Natural killer cell treated with Interleukin-12 subunit alpha and Interleukin-12 subunit beta and Interleukin-15 and Interleukin-18, amount 100 ng/mL, for 72 hours (primary cell): ENCODE data around the gene MGAT5B. TPM values are rescaled to one million over a fixed set of nuclear protein-coding genes. Genes with fewer than 3 reads are reported as not detected.
A peak's percentile ranks its signal among the peaks of the same experiment; 100 is the strongest.

Source experiments
- ATAC-seq, 2 donors: fragments of 150-1000 bp; cut with Tn5 transposase in 1 of 2; sonication (Bioruptor Pico), chemical (Tn5 transposase) in 1 of 2; 2 replicates each; pipeline ENCODE4 v1.10.0; 2021
- DNase-seq: peaks from one replicate; pipeline ENCODE4 v3.0.0; 2022; ENCODE audit warnings: low spot score
- H3K27ac Mint-ChIP-seq, 2 donors: 1 replicate in 1 of 2; 2 replicates in 1 of 2; pipeline ENCODE4 v1.8.0; 2022; ENCODE audit warnings: mixed read lengths in 2 of 2, mild to moderate bottlenecking in 1 of 2, moderate library complexity in 1 of 2
- H3K27me3 Mint-ChIP-seq, 2 donors: 1 replicate in 1 of 2; 2 replicates in 1 of 2; pipeline ENCODE4 v1.8.0; 2022; ENCODE audit warnings: mixed read lengths in 2 of 2
- H3K36me3 Mint-ChIP-seq: one replicate; pipeline ENCODE4 v1.8.0; 2022; ENCODE audit warnings: mixed read lengths
- H3K4me1 Mint-ChIP-seq, 2 donors: 1 replicate in 1 of 2; 2 replicates in 1 of 2; pipeline ENCODE4 v1.8.0; 2022; ENCODE audit warnings: low read depth in 2 of 2, mixed read lengths in 2 of 2, mild to moderate bottlenecking in 1 of 2
- H3K4me3 Mint-ChIP-seq: one replicate; pipeline ENCODE4 v1.8.0; 2022; ENCODE audit warnings: mixed read lengths
- H3K9me3 Mint-ChIP-seq: 2 replicates; pipeline ENCODE4 v1.8.0; 2022; ENCODE audit warnings: mixed read lengths
- total RNA-seq, 2 donors: library from RNA; stranded (reverse); gene quantifications; one replicate each; pipeline ENCODE4 v1.2.3, GENCODE V29; 2022

The MGAT5B gene
- total RNA-seq, 2 donors from 2014 or later: 0.59 TPM; not detected in 1

GRCh38 chr17:76923491-76923890, 55.3 kb downstream of the MGAT5B start:
- no peak overlapping the region for H3K27ac Mint-ChIP-seq
- no peak for ATAC-seq
- H3K4me3 Mint-ChIP-seq: no peak overlapping the region
- no peaks in the 10 kb centered on the region for H3K36me3 Mint-ChIP-seq
- no peaks in the 10 kb centered on the region for H3K4me1 Mint-ChIP-seq
- H3K9me3 Mint-ChIP-seq: no peaks in the 10 kb centered on the region
- peaks cover 0 to 16% of the 10 kb centered on the region in 2 donors for H3K27me3 Mint-ChIP-seq
- DNase-seq: no peak

- Mint-ChIP-seq H3K4me1 (no peaks in the 10 kb centered on the region), H3K9me3 (no peaks in the 10 kb centered on the region), H3K4me3 (no peak overlapping the region), H3K27ac (no peak overlapping the region), H3K27me3 (peaks cover 0 to 16% of the 10 kb centered on the region in 2 donors), H3K36me3 (no peaks in the 10 kb centered on the region)
- no peak for ATAC-seq
- no peak for DNase-seq
Measured at GRCh38 chr17:76924345-76925342, 56.4 kb downstream of the MGAT5B start.

GRCh38 chr17:76925441-76925891, 57.3 kb downstream of the MGAT5B start:
- no peak overlapping the region for H3K4me3 Mint-ChIP-seq
- no peak overlapping the region for H3K27ac Mint-ChIP-seq
- DNase-seq (no peak), ATAC-seq (no peak)
- no peaks in the 10 kb centered on the region for H3K9me3 Mint-ChIP-seq
- H3K27me3 Mint-ChIP-seq: peaks cover 0 to 14% of the 10 kb centered on the region in 2 donors
- no peaks in the 10 kb centered on the region for H3K4me1 Mint-ChIP-seq
- H3K36me3 Mint-ChIP-seq: no peaks in the 10 kb centered on the region

GRCh38 chr17:76926237-76926866, 58.1 kb downstream of the MGAT5B start:
- ATAC-seq (no peak), DNase-seq (no peak)
- Mint-ChIP-seq H3K27ac (no peak overlapping the region), H3K4me3 (no peak overlapping the region), H3K4me1 (no peaks in the 10 kb centered on the region), H3K9me3 (no peaks in the 10 kb centered on the region), H3K36me3 (no peaks in the 10 kb centered on the region), H3K27me3 (peaks cover 0 to 9% of the 10 kb centered on the region in 2 donors)

- Mint-ChIP-seq H3K36me3 (no peaks in the 10 kb centered on the region), H3K4me1 (no peaks in the 10 kb centered on the region), H3K27me3 (peaks cover 0 to 9% of the 10 kb centered on the region in 2 donors), H3K9me3 (no peaks in the 10 kb centered on the region), H3K4me3 (no peak overlapping the region), H3K27ac (no peak overlapping the region)
- no peak for DNase-seq
- ATAC-seq: no peak
Measured at GRCh38 chr17:76927577-76927976, 59.4 kb downstream of the MGAT5B start.

- DNase-seq (no peak), ATAC-seq (no peak)
- Mint-ChIP-seq H3K27ac (no peak overlapping the region), H3K9me3 (no peaks in the 10 kb centered on the region), H3K4me1 (no peaks in the 10 kb centered on the region), H3K27me3 (peaks cover 0 to 9% of the 10 kb centered on the region in 2 donors), H3K4me3 (no peak overlapping the region), H3K36me3 (no peaks in the 10 kb centered on the region)
Measured at GRCh38 chr17:76927982-76928381, 59.8 kb downstream of the MGAT5B start.

- Mint-ChIP-seq H3K4me3 (no peak overlapping the region), H3K27ac (no peak overlapping the region), H3K9me3 (no peaks in the 10 kb centered on the region), H3K4me1 (no peaks in the 10 kb centered on the region), H3K36me3 (no peaks in the 10 kb centered on the region), H3K27me3 (peaks cover 3 to 10% of the 10 kb centered on the region in 2 donors)
- ATAC-seq: no peak
- DNase-seq: no peak
Measured at GRCh38 chr17:76929148-76929547, 60.9 kb downstream of the MGAT5B start.

GRCh38 chr17:76929601-76930000, 61.4 kb downstream of the MGAT5B start:
- peaks cover 8 to 12% of the 10 kb centered on the region in 2 donors for H3K27me3 Mint-ChIP-seq
- H3K9me3 Mint-ChIP-seq: no peaks in the 10 kb centered on the region
- H3K36me3 Mint-ChIP-seq: no peaks in the 10 kb centered on the region
- H3K4me1 Mint-ChIP-seq: no peaks in the 10 kb centered on the region
- no peak for ATAC-seq
- no peak for DNase-seq
- no peak overlapping the region for H3K4me3 Mint-ChIP-seq
- H3K27ac Mint-ChIP-seq: no peak overlapping the region

GRCh38 chr17:76930107-76930506, 61.9 kb downstream of the MGAT5B start:
- no peaks in the 10 kb centered on the region for H3K9me3 Mint-ChIP-seq
- peaks cover 9 to 12% of the 10 kb centered on the region in 2 donors for H3K27me3 Mint-ChIP-seq
- ATAC-seq (no peak), DNase-seq (no peak)
- no peak overlapping the region for H3K4me3 Mint-ChIP-seq
- H3K36me3 Mint-ChIP-seq: no peaks in the 10 kb centered on the region
- no peak overlapping the region for H3K27ac Mint-ChIP-seq
- H3K4me1 Mint-ChIP-seq: no peaks in the 10 kb centered on the region

- no peak overlapping the region for H3K4me3 Mint-ChIP-seq
- peak in 1 of 2 donors; percentile 13 for ATAC-seq
- H3K9me3 Mint-ChIP-seq: no peaks in the 10 kb centered on the region
Measured at GRCh38 chr17:76932402-76933333, 64.5 kb downstream of the MGAT5B start.

GRCh38 chr17:76934561-76935320, 66.5 kb downstream of the MGAT5B start:
- Mint-ChIP-seq H3K9me3 (no peaks in the 10 kb centered on the region), H3K27ac (no peak overlapping the region), H3K27me3 (peaks cover 6 to 19% of the 10 kb centered on the region in 2 donors), H3K4me1 (no peaks in the 10 kb centered on the region), H3K4me3 (no peak overlapping the region), H3K36me3 (no peaks in the 10 kb centered on the region)
- DNase-seq: no peak
- ATAC-seq: no peak

More at GRCh38 chr17:76932402-76933333, 64.5 kb downstream of the MGAT5B start:
- Mint-ChIP-seq H3K36me3 (no peaks in the 10 kb centered on the region), H3K27ac (no peak overlapping the region), H3K27me3 (peaks cover 11 to 18% of the 10 kb centered on the region in 2 donors), H3K4me1 (no peaks in the 10 kb centered on the region)
- no peak for DNase-seq

- DNase-seq (no peak), ATAC-seq (no peak)
- Mint-ChIP-seq H3K4me3 (no peak overlapping the region), H3K27ac (no peak overlapping the region), H3K27me3 (peaks cover 6 to 19% of the 10 kb centered on the region in 2 donors), H3K9me3 (no peaks in the 10 kb centered on the region), H3K4me1 (no peaks in the 10 kb centered on the region), H3K36me3 (no peaks in the 10 kb centered on the region)
Measured at GRCh38 chr17:76935331-76935730, 67.1 kb downstream of the MGAT5B start.

- no peak for DNase-seq
- Mint-ChIP-seq H3K4me1 (no peaks in the 10 kb centered on the region), H3K27ac (no peak overlapping the region), H3K27me3 (peaks cover 6 to 19% of the 10 kb centered on the region in 2 donors), H3K9me3 (no peaks in the 10 kb centered on the region), H3K4me3 (no peak overlapping the region), H3K36me3 (no peaks in the 10 kb centered on the region)
- ATAC-seq: no peak
Measured at GRCh38 chr17:76937238-76937637, 69.0 kb downstream of the MGAT5B start.
